ENCODE measurements around the gene SLC4A2.

SLC4A2 gene

GRCh38 chr7:151081170-151082101 lies 22.0 kb downstream of the SLC4A2 start:
- DNase-seq (ENCODE audit: low read depth), result no peak

DNA sequence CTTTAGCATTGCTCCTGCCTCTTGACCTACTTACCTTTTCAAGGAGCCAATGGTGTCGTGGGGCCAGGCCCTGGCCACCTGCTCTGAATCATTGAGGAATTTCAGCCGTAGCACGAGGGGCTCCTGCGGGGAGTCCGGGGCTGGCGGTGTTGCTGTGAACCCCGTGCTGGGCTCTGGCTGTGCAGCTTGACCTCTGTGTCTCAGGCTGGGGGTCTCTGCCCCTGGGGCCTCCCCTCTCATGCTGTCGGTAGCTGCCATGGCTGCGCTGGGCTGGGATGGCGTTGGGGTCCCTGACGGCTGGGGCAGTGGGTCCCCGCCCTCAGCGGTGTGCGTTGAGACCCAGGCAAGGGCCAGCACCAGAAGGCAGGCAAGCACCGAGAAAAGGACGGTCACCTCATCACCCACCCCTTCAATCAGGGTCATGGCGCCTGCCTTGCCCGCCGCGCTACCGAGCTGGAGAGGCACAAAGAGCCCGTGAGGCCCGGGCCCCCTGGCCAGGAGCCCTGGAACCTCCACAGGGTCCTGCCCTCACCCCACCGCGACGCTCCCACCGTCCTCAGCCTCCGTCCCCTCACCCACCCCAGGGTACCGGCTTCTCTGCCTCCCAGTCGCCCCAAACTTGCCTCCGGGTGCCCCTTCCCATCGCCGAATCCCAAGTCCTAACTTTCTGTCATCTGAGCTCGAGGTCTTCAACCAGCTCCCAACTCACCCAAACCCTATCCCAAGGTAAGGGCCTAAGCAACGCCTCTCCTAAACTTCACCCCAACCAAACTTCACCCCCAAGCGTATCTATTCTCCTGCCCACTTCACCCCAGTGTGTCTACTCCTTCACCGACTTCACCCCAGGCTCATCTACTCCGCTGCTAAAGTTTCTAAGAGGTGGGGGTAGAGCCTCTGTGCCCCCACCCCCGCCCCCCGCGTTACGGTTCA lies 23.0 kb downstream of the SLC4A2 start:
- no peak for DNase-seq (ENCODE audit: low read depth)

GRCh38 chr7:151083071-151083823 lies 23.9 kb downstream of the SLC4A2 start, which contains the start of gene TMUB1:
Gene TMUB1, minus strand, starts transcription at chr7:151083493. Its CDS starts 930 bp downstream, at chr7:151082563.
- no peak for DNase-seq (ENCODE audit: low read depth)

- no peak for DNase-seq (ENCODE audit: low read depth)
These were observed 24.4 kb downstream of the SLC4A2 start for GRCh38 chr7:151083824-151084160.

DNA sequence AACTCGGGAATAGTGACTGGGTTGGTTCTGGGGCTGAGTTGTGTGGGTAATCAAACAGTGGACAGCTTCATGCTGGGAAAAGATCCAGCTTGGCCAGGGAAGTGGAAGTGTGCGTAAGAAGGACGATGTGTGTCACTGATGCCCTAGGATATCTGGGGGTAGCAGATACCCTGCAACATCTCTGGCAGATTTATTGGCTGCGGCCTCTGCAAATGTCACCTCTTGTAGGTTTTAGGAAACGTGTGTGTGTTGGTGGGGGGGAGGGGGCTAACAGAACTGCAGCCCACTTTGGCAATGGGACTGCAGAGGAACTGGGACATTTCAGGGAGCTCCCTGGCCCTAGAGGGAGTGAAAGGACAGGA lies 25.9 kb downstream of the SLC4A2 start:
- no peak for DNase-seq (ENCODE audit: low read depth)

DNA sequence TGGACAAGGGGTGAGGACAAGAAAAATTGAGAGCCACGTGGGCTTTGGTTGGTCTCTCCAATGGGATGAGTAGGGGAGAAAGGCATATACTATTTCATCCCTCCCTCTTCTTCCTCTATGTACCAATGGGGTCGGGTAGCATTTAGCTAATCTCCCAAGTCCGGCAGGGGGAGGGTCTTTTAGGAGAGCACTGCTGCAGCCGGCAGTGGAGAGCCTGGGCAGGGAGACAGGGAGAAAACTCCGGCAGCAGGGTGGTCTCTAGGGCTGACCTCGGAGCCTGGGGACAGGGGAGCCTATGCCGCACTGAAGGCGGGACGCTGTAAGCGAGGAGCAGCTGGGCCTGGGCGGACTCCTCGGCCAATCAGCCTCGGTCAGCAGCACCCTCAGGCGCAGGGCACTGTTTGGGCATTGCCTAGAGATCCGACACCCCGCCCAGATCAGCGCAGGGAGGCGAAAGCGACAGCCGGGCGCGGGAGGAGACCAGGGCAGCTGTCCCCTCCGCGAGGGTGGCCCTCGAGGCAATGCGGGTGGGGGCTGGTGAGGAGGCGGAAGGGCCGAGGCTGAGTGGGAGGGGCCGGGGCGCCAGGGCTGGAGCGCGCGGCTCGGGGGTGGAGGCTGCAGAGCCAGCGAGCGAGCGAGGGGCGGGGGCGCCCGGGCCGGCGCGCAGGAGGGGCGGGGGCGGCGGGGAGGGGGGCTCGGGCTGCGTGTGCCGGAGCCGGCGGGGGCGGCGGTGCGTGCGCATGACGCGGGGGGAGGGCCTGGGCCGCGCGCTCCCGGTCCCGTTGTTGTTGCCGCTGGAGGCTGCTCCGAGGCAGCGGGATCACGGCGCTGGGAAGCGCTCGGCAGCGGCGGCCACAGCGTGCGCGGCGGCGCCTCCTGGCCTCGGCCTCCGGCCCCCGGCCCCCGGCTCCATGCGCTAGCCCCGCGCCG lies 26.6 kb downstream of the SLC4A2 start, which contains the start of gene AGAP3:
Gene AGAP3, plus strand, starts transcription at position 785 of the 930 bp plus-strand sequence. CDS start 267 bp downstream, outside the sequence.
- DNase-seq (ENCODE audit: low read depth), result no peak

DNA sequence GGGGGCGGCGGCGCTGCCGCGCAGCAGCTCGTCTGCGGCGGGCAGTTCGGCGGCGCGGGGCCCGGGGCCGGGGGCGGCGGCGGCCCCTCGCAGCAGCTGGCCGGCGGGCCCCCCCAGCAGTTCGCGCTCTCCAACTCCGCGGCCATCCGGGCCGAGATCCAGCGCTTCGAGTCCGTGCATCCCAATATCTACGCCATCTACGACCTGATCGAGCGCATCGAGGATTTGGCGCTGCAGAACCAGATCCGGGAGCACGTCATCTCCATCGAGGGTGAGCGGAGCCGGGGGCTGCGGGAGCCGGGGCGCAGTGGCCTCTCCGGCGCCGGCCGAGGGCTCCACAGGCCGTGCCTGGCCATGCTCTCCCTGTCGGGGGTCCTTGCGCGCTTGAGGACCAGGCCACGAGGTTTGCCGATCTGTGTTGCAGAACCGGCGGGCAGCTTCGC lies 27.4 kb downstream of the SLC4A2 start:
- DNase-seq (ENCODE audit: low read depth), result no peak

- DNase-seq (ENCODE audit: low read depth), result no peak
These were observed 28.0 kb downstream of the SLC4A2 start for GRCh38 chr7:151087245-151088018.

DNA sequence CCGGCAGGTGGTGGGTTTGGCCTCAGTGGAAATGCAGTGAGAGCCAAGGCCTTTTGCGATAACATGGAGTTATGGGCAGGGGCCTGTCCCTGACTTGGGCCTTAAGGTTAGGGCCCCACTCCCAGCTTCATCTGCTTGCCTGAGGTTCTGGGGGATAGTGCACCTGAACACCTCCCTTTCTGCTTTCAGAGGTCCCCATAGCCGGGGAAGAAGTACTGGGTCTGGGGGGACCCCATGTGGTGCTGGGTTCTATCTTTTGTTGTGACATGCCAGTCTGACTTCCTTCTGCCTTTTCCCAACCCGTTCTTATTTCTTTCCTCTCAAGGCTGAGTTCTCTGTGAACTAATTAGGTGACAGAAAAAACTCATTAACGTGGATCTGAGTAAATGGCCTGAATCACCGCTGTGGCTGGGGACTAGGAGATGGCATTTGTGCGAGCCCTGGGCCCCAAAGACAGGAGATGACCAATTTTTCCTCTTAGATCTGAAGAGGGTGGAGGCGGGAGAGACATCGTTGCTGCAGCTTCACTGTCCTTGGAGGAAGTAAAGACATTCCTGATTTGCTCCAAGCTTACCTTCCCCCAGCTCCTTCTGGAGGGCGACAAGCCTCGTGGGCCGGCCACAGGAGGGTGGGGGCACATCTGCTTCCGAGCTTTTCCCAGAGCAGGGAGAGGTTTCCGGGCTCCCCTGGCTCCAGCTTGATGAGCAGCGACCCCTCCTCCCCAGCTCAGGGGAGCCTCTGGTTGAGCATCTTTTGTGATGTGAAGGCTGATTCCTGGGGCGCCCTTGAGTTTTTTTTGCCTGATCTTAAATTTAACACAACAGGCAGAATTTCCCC lies 28.8 kb downstream of the SLC4A2 start:
- DNase-seq (ENCODE audit: low read depth), result no peak

- no peak for DNase-seq (ENCODE audit: low read depth)
These were observed 29.7 kb downstream of the SLC4A2 start for GRCh38 chr7:151088856-151089699.

GRCh38 chr7:151089893-151090730 lies 30.7 kb downstream of the SLC4A2 start:
- no peak for DNase-seq (ENCODE audit: low read depth)

- DNase-seq (ENCODE audit: low read depth), result no peak
These were observed 31.6 kb downstream of the SLC4A2 start for GRCh38 chr7:151091003-151091402.

GRCh38 chr7:151091431-151091830 lies 32.0 kb downstream of the SLC4A2 start:
- no peak for DNase-seq (ENCODE audit: low read depth)

DNA sequence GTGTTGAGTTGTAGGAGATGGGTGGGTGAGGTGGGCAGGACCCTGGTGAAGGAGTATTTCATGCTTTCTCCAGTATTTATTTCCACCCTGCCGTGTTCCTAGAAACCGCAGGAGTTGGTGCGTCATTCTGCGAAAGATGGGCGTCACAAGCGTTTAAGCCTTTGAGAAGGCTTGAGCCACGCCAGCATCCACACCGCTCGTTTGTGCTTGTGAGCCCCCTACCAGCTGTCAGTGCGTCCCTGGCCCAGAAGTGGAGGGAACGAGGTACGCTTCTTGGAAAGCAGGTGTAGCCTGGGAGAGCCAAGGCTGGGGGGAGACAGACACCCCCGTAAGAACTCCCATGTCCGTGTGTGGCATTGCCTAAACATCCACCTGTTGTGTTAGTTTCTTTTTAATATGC lies 32.6 kb downstream of the SLC4A2 start:
- DNase-seq (ENCODE audit: low read depth), result no peak

DNA sequence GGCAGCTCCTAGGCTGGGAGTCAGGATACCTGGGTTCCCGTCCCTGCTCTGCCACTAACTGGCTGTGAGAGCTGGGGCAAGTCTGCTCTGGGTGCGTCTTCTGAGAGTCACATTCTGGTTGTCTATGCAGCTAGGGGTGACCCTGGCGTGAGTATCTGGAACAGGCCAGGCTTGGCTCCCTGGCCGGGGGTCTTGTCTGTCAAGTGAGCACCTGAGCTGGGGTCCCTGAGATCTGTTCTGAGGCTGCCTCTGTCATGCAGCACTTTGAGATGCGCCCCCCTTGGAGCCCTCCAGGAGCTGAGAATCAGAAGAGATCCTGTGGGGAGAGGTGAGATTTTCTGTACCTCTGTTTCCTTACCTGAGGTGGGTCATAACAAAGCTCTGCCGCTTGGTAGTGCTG lies 34.4 kb downstream of the SLC4A2 start:
- no peak for DNase-seq (ENCODE audit: low read depth)

DNA sequence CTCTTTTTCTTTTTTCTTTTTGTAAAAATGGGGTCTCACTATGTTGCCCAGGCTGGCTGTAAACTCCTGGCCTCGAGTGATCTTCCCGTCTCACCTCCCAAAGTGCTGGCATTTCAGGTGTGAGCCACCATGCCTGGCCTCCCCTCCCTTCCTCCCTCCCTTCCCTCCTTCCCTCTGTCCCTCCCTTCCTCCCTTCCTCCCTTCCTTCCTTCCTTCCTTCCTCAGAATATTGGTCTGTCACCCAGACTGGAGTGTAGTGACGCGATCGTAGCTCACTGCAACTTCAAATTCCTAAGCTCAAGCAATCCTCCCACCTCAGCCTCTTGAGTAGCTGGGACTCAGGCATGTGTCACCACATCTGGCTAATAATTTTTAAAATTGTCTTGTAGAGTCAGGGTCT lies 35.3 kb downstream of the SLC4A2 start:
- DNase-seq (ENCODE audit: low read depth), result no peak

GRCh38 chr7:151095123-151095797 lies 35.9 kb downstream of the SLC4A2 start:
- no peak for DNase-seq (ENCODE audit: low read depth)

Data from fibroblast of the conjunctiva (primary cell).